ENCODE results near the gene LRRC23.

Gene LRRC23

GRCh38 chr12:6959058-6959804, 54.6 kb downstream of the LRRC23 start:
- DNase-seq: no peak

DNA sequence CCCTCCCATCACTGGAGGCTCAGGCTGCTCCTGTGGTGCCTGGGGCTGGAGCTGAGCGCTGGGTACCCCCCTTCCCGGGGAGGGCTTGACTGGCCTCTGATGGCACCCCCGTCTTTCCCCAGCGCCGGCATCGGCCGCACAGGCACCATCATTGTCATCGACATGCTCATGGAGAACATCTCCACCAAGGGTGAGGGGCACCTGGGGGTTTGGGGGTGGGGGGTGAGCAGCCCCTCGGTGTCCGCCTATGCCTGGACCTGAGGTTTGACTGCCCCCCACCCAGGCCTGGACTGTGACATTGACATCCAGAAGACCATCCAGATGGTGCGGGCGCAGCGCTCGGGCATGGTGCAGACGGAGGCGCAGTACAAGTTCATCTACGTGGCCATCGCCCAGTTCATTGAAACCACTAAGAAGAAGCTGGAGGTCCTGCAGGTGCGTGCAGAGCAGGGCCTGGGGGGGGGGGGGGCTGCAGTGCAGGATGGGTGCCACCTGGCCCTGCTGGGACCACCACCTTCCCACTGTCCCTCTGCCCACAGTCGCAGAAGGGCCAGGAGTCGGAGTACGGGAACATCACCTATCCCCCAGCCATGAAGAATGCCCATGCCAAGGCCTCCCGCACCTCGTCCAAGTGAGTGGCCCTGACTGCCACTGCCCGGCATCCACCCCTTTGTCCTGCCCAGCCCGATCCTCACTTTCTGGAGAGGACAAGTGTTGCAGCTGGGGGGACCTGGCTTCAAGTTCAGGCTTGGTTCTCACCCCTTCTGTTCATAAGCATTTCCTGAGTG, 55.4 kb downstream of the LRRC23 start:
- DNase-seq: no peak

DNA sequence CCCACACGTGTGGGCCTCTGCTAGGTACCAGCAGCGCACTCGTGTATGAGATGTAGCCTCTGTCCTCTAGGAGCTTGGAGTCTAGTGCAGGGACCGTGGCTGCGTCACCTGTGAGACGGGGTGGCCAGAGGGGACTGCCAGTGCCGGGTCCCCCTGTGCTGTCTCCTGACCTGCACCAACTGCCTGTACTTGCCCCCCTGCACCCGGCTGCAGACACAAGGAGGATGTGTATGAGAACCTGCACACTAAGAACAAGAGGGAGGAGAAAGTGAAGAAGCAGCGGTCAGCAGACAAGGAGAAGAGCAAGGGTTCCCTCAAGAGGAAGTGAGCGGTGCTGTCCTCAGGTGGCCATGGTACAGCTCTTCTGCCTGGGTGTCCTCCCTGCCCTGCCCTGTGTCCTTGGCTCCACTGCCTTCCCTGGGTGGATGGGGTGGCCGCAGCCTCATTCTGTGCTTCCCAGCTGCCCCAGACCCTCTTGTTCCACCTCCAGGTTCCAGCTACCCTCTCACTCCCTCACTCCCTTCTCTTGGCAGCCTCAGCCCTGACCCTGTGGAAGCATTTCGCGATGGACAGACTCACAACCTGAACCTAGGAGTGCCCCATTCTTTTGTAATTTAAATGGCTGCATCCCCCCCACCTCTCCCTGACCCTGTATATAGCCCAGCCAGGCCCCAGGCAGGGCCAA, 56.1 kb downstream of the LRRC23 start:
- DNase-seq: peak; percentile 65

DNA sequence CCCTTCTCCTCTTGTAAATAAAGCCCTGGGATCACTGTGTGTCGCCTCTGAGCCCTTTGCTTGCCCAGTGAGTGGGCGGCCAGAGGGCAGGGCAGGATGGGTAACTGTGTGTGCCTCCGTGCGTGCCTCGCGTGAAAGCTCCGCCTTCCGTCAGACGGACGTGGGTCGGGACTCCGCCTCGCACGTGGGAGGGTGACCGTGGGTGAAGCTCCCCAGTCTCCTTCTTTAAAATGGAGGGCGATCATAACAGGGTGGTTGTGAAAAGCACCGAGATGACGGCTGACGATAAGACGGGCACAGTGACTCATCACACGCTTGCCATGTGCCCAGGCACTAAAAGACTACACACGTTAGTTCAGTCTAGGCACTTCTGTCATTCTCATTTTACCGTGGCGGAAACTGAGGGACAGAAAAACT, 56.7 kb downstream of the LRRC23 start:
- DNase-seq: peak; percentile 88

DNA sequence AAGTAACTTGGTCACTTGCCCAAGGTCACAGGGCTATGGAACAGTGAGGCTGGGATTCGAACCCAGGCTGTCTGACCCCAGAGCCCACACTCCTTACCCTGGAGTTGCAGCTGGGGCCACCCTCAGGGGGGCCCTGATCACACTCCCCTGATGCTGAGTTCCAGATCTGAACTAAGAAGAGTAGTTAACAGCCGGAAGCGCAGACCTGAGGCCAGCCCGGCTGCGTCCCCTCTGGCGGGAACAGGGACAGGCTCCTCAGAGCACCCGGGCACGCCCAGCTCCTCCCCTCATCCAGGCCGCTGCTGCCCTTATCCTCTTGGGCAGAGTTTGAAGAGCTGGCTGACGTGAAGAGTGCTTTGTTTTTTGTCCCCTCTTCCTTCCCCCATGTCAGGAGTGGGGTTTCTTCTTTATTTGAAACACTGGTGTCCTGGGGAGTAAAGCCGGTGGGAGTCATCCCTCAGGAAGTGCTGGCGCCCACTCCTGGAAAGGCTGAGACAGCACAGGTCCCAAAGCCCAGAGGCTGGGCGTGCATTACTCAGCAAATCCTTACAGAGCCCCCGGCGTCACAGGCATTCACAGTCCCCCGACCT, 57.2 kb downstream of the LRRC23 start:
- DNase-seq: peak; percentile 99

DNA sequence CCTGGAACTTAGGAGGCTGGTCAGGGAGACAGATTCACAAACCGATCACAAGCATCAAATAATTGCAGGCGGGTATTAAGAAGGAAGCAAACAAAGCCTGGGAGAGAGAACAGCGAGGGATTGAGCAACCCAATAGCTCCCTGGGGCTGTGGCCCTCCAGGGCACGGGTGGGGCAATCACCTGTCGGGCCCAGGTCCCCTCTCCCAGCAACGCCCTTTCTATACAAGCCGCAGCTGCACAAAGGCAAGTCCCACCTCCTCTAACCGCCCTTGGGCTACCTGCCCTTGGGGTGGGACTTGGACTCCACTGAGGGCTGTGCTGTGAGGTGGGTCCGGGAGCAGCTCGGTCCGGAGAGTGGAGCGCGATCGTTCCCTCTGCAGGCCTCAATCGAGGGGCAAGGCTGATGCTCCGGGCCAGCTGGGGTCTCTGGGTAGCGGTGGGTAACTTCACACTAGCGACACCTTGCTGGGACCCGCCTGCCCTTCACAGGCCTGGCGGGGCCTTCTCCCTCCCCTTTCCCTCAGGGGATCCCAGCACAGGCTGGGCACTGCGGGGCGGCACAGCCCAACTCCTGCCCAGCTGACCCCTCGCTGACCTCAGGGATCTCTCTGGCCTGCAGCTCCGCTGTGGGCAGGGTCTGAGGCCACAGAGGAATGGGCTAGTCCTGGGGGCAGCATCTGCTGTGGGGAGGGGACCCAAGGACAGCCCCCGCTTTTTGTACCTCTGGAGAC, 57.8 kb downstream of the LRRC23 start:
- DNase-seq: peak; percentile 100

DNA sequence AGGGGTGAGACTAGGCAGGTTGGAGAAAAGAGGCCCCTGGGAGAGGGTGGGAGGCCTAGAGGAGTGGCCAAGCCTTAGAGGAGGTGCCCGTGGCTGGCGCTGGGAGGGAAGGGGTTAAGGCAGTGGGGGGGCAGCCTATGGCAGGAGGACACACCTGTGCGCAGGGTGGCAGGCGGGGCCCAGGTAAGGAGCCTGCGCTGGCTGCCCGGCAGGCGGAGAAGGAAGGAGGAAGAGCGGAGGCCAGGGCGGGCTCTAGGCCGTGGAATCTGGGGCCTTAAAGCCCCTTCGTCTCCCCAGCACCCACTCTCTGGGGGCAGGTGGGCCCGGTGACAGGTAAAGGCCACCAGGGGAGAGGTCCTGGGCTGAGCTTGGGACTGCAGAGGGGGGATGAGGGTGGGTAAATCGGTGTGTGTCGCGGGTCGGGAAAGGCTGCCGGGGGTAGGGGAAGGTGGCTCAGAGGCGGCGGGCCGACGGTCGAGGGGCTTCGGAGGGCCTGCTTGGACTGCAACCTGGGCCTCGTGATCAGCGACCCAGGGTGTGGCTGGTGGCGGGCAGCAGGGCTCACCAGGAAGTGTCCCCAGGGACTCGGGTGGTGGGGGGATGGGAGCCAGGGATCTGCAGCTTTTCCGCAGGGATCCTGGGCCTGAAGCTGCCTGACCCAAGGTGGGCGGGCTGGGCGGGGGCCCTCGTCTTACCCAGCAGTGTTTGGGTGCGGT, 58.6 kb downstream of the LRRC23 start:
- peak; percentile 100 for DNase-seq

Data from NCI-H146 (cell line).